Measurements from ENCODE around the gene ANKRD13D. TPM values are rescaled to one million over a fixed set of nuclear protein-coding genes. Genes with fewer than 3 reads are reported as not detected.

ANKRD13D gene
- total RNA-seq, 1 donor from 2014 or later, result 62.9 TPM

GRCh38 chr11:67268081-67268961, 20.8 kb upstream of the ANKRD13D start:
- TF ChIP-seq POLR2AphosphoS5 (IDR thresholded peaks at IDR 0.05; ENCODE audit: insufficient read depth in 1 of 2, low read depth in 1 of 2), result no peak
- no peak for TF ChIP-seq POLR2A (IDR thresholded peaks at IDR 0.05)
- TF ChIP-seq, protein P1, sequence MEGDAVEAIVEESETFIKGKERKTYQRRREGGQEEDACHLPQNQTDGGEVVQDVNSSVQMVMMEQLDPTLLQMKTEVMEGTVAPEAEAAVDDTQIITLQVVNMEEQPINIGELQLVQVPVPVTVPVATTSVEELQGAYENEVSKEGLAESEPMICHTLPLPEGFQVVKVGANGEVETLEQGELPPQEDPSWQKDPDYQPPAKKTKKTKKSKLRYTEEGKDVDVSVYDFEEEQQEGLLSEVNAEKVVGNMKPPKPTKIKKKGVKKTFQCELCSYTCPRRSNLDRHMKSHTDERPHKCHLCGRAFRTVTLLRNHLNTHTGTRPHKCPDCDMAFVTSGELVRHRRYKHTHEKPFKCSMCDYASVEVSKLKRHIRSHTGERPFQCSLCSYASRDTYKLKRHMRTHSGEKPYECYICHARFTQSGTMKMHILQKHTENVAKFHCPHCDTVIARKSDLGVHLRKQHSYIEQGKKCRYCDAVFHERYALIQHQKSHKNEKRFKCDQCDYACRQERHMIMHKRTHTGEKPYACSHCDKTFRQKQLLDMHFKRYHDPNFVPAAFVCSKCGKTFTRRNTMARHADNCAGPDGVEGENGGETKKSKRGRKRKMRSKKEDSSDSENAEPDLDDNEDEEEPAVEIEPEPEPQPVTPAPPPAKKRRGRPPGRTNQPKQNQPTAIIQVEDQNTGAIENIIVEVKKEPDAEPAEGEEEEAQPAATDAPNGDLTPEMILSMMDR (IDR thresholded peaks at IDR 0.05), result no peak
- no peaks in the 10 kb centered on the region for H3K27me3 ChIP-seq
- intact Hi-C loops (cut with DNase I), result no loop called here
- H3K4me3 ChIP-seq, result peak overlapping the region; percentile 60 to 98
- peaks cover 86% of the 10 kb centered on the region for H3K4me1 ChIP-seq
- H3K36me3 ChIP-seq, result peaks cover 0 to 11% of the 10 kb centered on the region in 2 donors
- H3K9me3 ChIP-seq, result no peaks in the 10 kb centered on the region
- DNase-seq (ENCODE audit: extremely low spot score in 2 of 2), result no peak
- H3K27ac ChIP-seq, result peak overlapping the region; percentile 96

DNA sequence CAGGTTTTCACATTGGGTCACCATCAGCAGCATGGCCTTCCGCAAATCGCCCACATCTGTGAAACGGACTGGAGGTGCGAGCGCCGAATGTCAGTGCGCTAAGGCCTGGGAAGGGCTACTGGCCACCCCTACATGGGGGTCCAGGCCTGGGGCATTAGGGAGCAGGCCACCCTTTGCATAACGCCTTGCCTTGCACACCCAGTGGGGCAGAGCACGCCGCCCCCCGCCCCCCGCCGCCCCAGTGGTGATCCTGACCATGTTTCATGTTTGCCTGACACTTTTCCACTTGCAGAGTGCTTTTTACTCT, 20.2 kb upstream of the ANKRD13D start:
- no peaks in the 10 kb centered on the region for H3K9me3 ChIP-seq
- peak overlapping the region in 1 of 2 donors; percentile 39 for H3K4me3 ChIP-seq
- H3K4me1 ChIP-seq, result peaks cover 87% of the 10 kb centered on the region
- no peaks in the 10 kb centered on the region for H3K27me3 ChIP-seq
- H3K36me3 ChIP-seq, result peaks cover 0 to 11% of the 10 kb centered on the region in 2 donors
- peak overlapping the region; percentile 96 for H3K27ac ChIP-seq
- TF ChIP-seq, protein P1 (IDR thresholded peaks at IDR 0.05), result no peak
- no peak for TF ChIP-seq POLR2A (IDR thresholded peaks at IDR 0.05)
- no peak for TF ChIP-seq POLR2AphosphoS5 (IDR thresholded peaks at IDR 0.05; ENCODE audit: insufficient read depth in 1 of 2, low read depth in 1 of 2)
- intact Hi-C loops (cut with DNase I), result no loop called here
- no peak for DNase-seq (ENCODE audit: extremely low spot score in 2 of 2)

DNA sequence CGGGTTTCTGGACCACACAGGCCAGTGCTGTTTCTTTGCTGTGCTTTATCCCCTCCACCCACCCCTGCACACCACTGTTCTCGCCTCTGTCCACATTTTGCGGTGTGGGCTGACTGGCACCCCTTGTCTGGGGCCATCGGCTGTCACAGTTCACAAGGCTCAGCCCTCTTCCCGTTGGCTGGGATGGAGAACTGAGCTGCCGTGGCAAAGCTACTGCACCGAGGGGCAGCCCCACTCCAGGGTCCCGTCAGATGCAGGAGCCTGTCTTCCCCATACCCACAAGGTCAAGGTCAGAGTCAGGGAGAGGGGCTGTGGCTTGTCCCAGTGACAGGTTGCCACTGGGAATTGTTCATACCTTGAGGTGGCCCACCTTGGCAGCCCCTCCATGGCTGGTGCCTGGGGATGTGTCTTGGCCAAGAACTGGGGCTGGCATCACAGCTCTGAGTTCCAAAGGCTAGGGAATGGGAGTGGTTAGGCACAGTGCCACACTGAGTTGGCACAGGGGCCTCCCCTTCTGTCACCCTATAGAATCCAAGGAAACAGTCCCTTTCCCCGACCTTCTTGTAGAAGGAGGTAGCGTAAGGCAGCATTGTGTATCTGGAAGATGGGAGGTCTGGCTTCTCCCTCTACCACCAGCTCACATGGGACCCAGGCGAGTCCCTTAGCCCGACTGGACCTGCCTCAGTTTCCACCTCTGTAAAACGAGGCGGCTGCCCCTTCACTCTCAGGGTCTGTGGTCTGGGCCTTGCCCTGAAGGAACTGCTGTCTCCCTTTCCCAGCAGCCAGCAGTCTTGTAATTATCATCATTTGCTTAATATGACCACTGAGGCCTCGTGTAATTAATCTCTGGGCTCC, 19.5 kb upstream of the ANKRD13D start:
- no peak for DNase-seq (ENCODE audit: extremely low spot score in 2 of 2)
- intact Hi-C loops (cut with DNase I), result no loop called here
- no peaks in the 10 kb centered on the region for H3K9me3 ChIP-seq
- peaks cover 0 to 11% of the 10 kb centered on the region in 2 donors for H3K36me3 ChIP-seq
- H3K4me1 ChIP-seq, result peaks cover 91% of the 10 kb centered on the region
- TF ChIP-seq, protein P1 (IDR thresholded peaks at IDR 0.05), result no peak
- TF ChIP-seq POLR2A (IDR thresholded peaks at IDR 0.05) (no peak), POLR2AphosphoS5 (IDR thresholded peaks at IDR 0.05; ENCODE audit: insufficient read depth in 1 of 2, low read depth in 1 of 2) (no peak)
- H3K27me3 ChIP-seq, result no peaks in the 10 kb centered on the region
- peak overlapping the region; percentile 32 to 39 for H3K4me3 ChIP-seq
- H3K27ac ChIP-seq, result peak overlapping the region; percentile 96

- intact Hi-C loops (cut with DNase I), result no loop called here
- H3K4me1 ChIP-seq, result peaks cover 91% of the 10 kb centered on the region
Observed at GRCh38 chr11:67270256-67271204, 18.6 kb upstream of the ANKRD13D start.

More at GRCh38 chr11:67270256-67271204, 18.6 kb upstream of the ANKRD13D start:
- peak overlapping the region; percentile 96 for H3K27ac ChIP-seq
- DNase-seq (ENCODE audit: extremely low spot score in 2 of 2), result no peak
- TF ChIP-seq POLR2AphosphoS5 (IDR thresholded peaks at IDR 0.05; ENCODE audit: insufficient read depth in 1 of 2, low read depth in 1 of 2), result no peak
- TF ChIP-seq, protein P1 (IDR thresholded peaks at IDR 0.05), result no peak
- TF ChIP-seq POLR2A (IDR thresholded peaks at IDR 0.05), result no peak
- no peaks in the 10 kb centered on the region for H3K27me3 ChIP-seq
- H3K4me3 ChIP-seq, result peak overlapping the region; percentile 32 to 39
- H3K9me3 ChIP-seq, result no peaks in the 10 kb centered on the region
- H3K36me3 ChIP-seq, result peaks cover 0 to 11% of the 10 kb centered on the region in 2 donors
